ENCODE measurements around the gene ZNF790.
A peak's percentile ranks its signal among the peaks of the same experiment; 100 is the strongest.

Gene ZNF790

GRCh38 chr19:36772311-36773222 is 65.6 kb downstream of the ZNF790 start, which contains the start of gene ZNF850:
TSS of gene ZNF850 (minus strand) at chr19:36772807. CDS start at chr19:36762606, 10,201 bp downstream.
- TF ChIP-seq CTCF (IDR thresholded peaks at IDR 0.05; ENCODE audit: low read depth, low read length) = no peak
- DNase-seq (ENCODE audit: low read depth, low spot score) = peak; percentile 95
- peak within 1 kb of the TSS; percentile 89 for H3K4me3 ChIP-seq (ENCODE audit: low read depth, low read length)
- in situ Hi-C loops (cut with HindIII; ENCODE audit: low sequenced_read_pairs) = no loop called here

GRCh38 chr19:36771261-36772231 is 66.6 kb downstream of the ZNF790 start:
- peak; percentile 89 for DNase-seq (ENCODE audit: low read depth, low spot score)
- no peak for TF ChIP-seq CTCF (IDR thresholded peaks at IDR 0.05; ENCODE audit: low read depth, low read length)
- peak overlapping the region; percentile 89 for H3K4me3 ChIP-seq (ENCODE audit: low read depth, low read length)
- in situ Hi-C loops (cut with HindIII; ENCODE audit: low sequenced_read_pairs) = no loop called here

Measured in astrocyte of the spinal cord (primary cell).